ENCODE data around the gene SHC2. TPM values are rescaled to one million over a fixed set of nuclear protein-coding genes. Genes with fewer than 3 reads are reported as not detected.

The SHC2 gene
- total and polyA plus RNA-seq, 9 of the 15 experiments (the other 6 are each of a cell fraction or from before 2014, with no cell fraction given), result 0.14 to 0.36 (median 0.17) TPM; not detected in 5

- TF ChIP-seq, protein P1, sequence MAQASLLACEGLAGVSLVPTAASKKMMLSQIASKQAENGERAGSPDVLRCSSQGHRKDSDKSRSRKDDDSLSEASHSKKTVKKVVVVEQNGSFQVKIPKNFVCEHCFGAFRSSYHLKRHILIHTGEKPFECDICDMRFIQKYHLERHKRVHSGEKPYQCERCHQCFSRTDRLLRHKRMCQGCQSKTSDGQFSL (CRISPR knock-in tag; IDR thresholded peaks at IDR 0.05), result no peak
- TF ChIP-seq, protein P1 (tag; IDR thresholded peaks at IDR 0.05), result no peak
- TF ChIP-seq ZNF212 (CRISPR knock-in tag; IDR thresholded peaks at IDR 0.05) (no peak), NCOA1 (IDR thresholded peaks at IDR 0.05; ENCODE audit: low read depth) (no peak), MTA2 (IDR thresholded peaks at IDR 0.05; ENCODE audit: low read depth) (peak; percentile 36; the same call in 1 of the 2 replicates), ZNF316 (IDR thresholded peaks at IDR 0.05) (peak; percentile 10; the same call in 1 of the 2 replicates), ZFPM2 (CRISPR knock-in tag; IDR thresholded peaks at IDR 0.05) (no peak), SETDB1 (IDR thresholded peaks at IDR 0.05; ENCODE audit: low read length) (no peak), NCOA4 (IDR thresholded peaks at IDR 0.05; ENCODE audit: partially characterized antibody) (no peak), SRSF9 (IDR thresholded peaks at IDR 0.05; ENCODE audit: borderline replicate concordance, low read depth, low read length) (no peak), TAL1 (IDR thresholded peaks at IDR 0.05) (no peak), LARP7 (IDR thresholded peaks at IDR 0.05) (peak; percentile 82; the same call in 1 of the 2 replicates), CCAR2 (IDR thresholded peaks at IDR 0.05; ENCODE audit: low read depth, low read length) (no peak), ESRRA (IDR thresholded peaks at IDR 0.05; ENCODE audit: borderline replicate concordance, low read depth) (0 out of 2 replicates have a peak, but pooled peaks have one; percentile 39), RFX1 (IDR thresholded peaks at IDR 0.05) (no peak), XRCC4 (IDR thresholded peaks at IDR 0.05; ENCODE audit: extremely low read depth, insufficient read depth, insufficient read length) (no peak), ATF1 (CRISPR knock-in tag; IDR thresholded peaks at IDR 0.05) (no peak), ATF1 (tag; IDR thresholded peaks at IDR 0.05) (peak; percentile 89), CBX2 (IDR thresholded peaks at IDR 0.05; ENCODE audit: insufficient read depth, low read length, poor library complexity, severe bottlenecking) (no peak), ZC3H4 (CRISPR knock-in tag; IDR thresholded peaks at IDR 0.05; ENCODE audit: borderline replicate concordance) (no peak), LCOR (CRISPR knock-in tag; IDR thresholded peaks at IDR 0.05) (no peak), ATF6 (CRISPR knock-in tag; IDR thresholded peaks at IDR 0.05) (no peak), CREM (IDR thresholded peaks at IDR 0.05; ENCODE audit: low read depth) (peak; percentile 81), HMGXB4 (CRISPR knock-in tag; IDR thresholded peaks at IDR 0.05) (no peak)
- TF ChIP-seq, protein P2, sequence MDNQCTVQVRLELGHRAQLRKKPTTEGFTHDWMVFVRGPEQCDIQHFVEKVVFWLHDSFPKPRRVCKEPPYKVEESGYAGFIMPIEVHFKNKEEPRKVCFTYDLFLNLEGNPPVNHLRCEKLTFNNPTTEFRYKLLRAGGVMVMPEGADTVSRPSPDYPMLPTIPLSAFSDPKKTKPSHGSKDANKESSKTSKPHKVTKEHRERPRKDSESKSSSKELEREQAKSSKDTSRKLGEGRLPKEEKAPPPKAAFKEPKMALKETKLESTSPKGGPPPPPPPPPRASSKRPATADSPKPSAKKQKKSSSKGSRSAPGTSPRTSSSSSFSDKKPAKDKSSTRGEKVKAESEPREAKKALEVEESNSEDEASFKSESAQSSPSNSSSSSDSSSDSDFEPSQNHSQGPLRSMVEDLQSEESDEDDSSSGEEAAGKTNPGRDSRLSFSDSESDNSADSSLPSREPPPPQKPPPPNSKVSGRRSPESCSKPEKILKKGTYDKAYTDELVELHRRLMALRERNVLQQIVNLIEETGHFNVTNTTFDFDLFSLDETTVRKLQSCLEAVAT (IDR thresholded peaks at IDR 0.05), result peak; percentile 53 to 55; a peak in 2 of 4 replicates
These were observed 19.4 kb upstream of the SHC2 start (continued) for GRCh38 chr19:480016-480855.

Data from K562 (cell line).